HCT116 (cell line): ENCODE data around the gene ZHX3. TPM values are rescaled to one million over a fixed set of nuclear protein-coding genes. Genes with fewer than 3 reads are reported as not detected.

Source experiments
- ATAC-seq: fragments of 200-7000 bp; cut with Tn5 transposase; 2 replicates; pipeline ENCODE4 v1.9.1; 2020; ENCODE audit warnings: mild to moderate bottlenecking, moderate library complexity
- BruUV-seq: library from RNA; stranded (reverse); fragments of 400-500 nt; replicated peaks from 2 replicates; lab custom pipeline; 2021; lab: Mats Ljungman, UMichigan
- CTCF ChIA-PET: fragments of 300-600 bp; sonication (Branson Sonifier 250); formaldehyde crosslinking; loops from one replicate; lab custom pipeline; 2021; ENCODE audit warnings: antibody characterized with exemption; lab: Charles Lee
- POLR2A ChIA-PET: fragments of 300-600, 350-600 bp; sonication (Branson Sonifier 250); formaldehyde crosslinking; loops from one replicate; lab custom pipeline; 2021; ENCODE audit warnings: antibody characterized with exemption; lab: Charles Lee
- RAD21 ChIA-PET, 2 experiments: fragments of 300-600 bp; sonication (Branson Sonifier 250); formaldehyde crosslinking; loops; one replicate each; lab custom pipeline; 2023; ENCODE audit warnings: low total read pairs in 2 of 2; ENCODE audit not compliant: uncharacterized antibody in 2 of 2, unreplicated experiment in 2 of 2, low non-redundant PET in 1 of 2; lab: Charles Lee
- DNase-seq: peaks from one replicate; pipeline ENCODE4 v3.0.0-alpha.2; 2010; ENCODE audit warnings: low read depth, low spot score
- H2AFZ ChIP-seq: fragments of 200-600 bp; shearing (Covaris generic), sonication (generic); 2 replicates; pipeline ENCODE4 v1.6.1; 2017; ENCODE audit warnings: low read depth, mixed run types, mixed read lengths, antibody characterized with exemption, low read length; ENCODE audit not compliant: poor library complexity, severe bottlenecking
- H3K27ac ChIP-seq: 2 replicates; pipeline ENCODE4 v1.5.1; 2012; ENCODE audit warnings: low read depth, low read length
- H3K27me3 ChIP-seq: fragments of 200-600 bp; sonication (generic); 2 replicates; pipeline ENCODE4 v1.6.1; 2016; ENCODE audit warnings: mixed run types, low read length, mixed read lengths; ENCODE audit not compliant: insufficient read depth
- H3K36me3 ChIP-seq, 2 experiments: fragments of 200-500 bp in 1 of 2; fragments of 200-600 bp in 1 of 2; sonication (Bioruptor generic) in 1 of 2; sonication (generic) in 1 of 2; 2 replicates each; pipeline versions ENCODE4 v1.5.1 to v1.6.1; 2014 to 2016; ENCODE audit warnings: low read length in 2 of 2, inconsistent platforms in 1 of 2, mixed read lengths in 1 of 2, mixed run types in 1 of 2; ENCODE audit not compliant: insufficient read depth in 2 of 2, control insufficient read depth in 1 of 2
- H3K4me1 ChIP-seq, 2 experiments: fragments of 200-600 bp in 1 of 2; sonication (generic) in 1 of 2; 2 replicates each; pipeline versions ENCODE4 v1.5.1 to v1.6.1; 2012 to 2017; ENCODE audit warnings: low read length in 2 of 2, inconsistent platforms in 1 of 2, mild to moderate bottlenecking in 1 of 2, mixed read lengths in 1 of 2, mixed run types in 1 of 2, moderate library complexity in 1 of 2; ENCODE audit not compliant: insufficient read depth in 2 of 2, control insufficient read depth in 1 of 2
- H3K4me2 ChIP-seq: fragments of 200-600 bp; sonication (generic); 2 replicates; pipeline ENCODE4 v1.6.1; 2017; ENCODE audit warnings: mixed run types, low read length, mixed read lengths
- H3K4me3 ChIP-seq, 2 experiments: fragments of 200-600 bp in 1 of 2; sonication (generic) in 1 of 2; replicated peaks in 1 of 2; 2 replicates each; pipeline ENCODE4 v1.5.1; 2011 to 2016; ENCODE audit warnings: low read length in 2 of 2, control low read depth in 1 of 2, low read depth in 1 of 2, mild to moderate bottlenecking in 1 of 2, mixed read lengths in 1 of 2, mixed run types in 1 of 2
- H3K79me2 ChIP-seq: fragments of 200-600 bp; sonication (generic); 2 replicates; pipeline ENCODE4 v1.6.1; 2017; ENCODE audit warnings: mild to moderate bottlenecking, mixed run types, low read length, moderate library complexity, mixed read lengths; ENCODE audit not compliant: insufficient read depth
- H3K9ac ChIP-seq: fragments of 200-600 bp; sonication (generic); 2 replicates; pipeline ENCODE4 v1.6.1; 2016; ENCODE audit warnings: low read length, mixed read lengths
- H3K9me2 ChIP-seq: fragments of 200-600 bp; sonication (generic), shearing (Covaris generic); 2 replicates; pipeline ENCODE4 v1.6.1; 2017; ENCODE audit warnings: mixed run types, mild to moderate bottlenecking, moderate library complexity; ENCODE audit not compliant: insufficient read depth
- H3K9me3 ChIP-seq, 2 experiments: fragments of 200-500 bp in 1 of 2; fragments of 200-600 bp in 1 of 2; sonication (Bioruptor generic) in 1 of 2; sonication (generic) in 1 of 2; 2 replicates each; pipeline ENCODE4 v1.6.1; 2014 to 2017; ENCODE audit warnings: low read length in 2 of 2, mixed read lengths in 2 of 2, inconsistent platforms in 1 of 2, low read depth in 1 of 2, mild to moderate bottlenecking in 1 of 2, mixed run types in 1 of 2, moderate library complexity in 1 of 2; ENCODE audit not compliant: control insufficient read depth in 1 of 2, insufficient read depth in 1 of 2
- H4K20me1 ChIP-seq: fragments of 200-600 bp; sonication (generic), shearing (Covaris generic); 2 replicates; pipeline ENCODE4 v1.6.1; 2017; ENCODE audit warnings: mixed run types, mild to moderate bottlenecking, moderate library complexity; ENCODE audit not compliant: insufficient read depth
- CBX3 ChIP-seq: IDR thresholded peaks from 2 replicates; pipeline ENCODE4 v1.6.1; 2012; ENCODE audit warnings: low read depth
- CEBPB ChIP-seq: IDR thresholded peaks from 2 replicates; pipeline ENCODE4 v1.6.1; 2012; ENCODE audit warnings: low read depth
- EGR1 ChIP-seq: IDR thresholded peaks from 2 replicates; pipeline ENCODE4 v1.6.1; 2012; ENCODE audit warnings: low read depth
- ELF1 ChIP-seq: IDR thresholded peaks from 2 replicates; pipeline ENCODE4 v1.6.1; 2012; ENCODE audit warnings: low read depth, borderline replicate concordance
- EZH2 ChIP-seq: fragments of 200-600 bp; sonication (generic); IDR thresholded peaks from 2 replicates; pipeline ENCODE4 v1.6.1; 2017; ENCODE audit warnings: antibody characterized with exemption, mixed run types
- EZH2phosphoT487 ChIP-seq: fragments of 200-600 bp; IDR thresholded peaks from 2 replicates; pipeline ENCODE4 v1.6.1; 2018; ENCODE audit warnings: antibody characterized with exemption, borderline replicate concordance
- FOSL1 ChIP-seq: IDR thresholded peaks from 2 replicates; pipeline ENCODE4 v1.6.1; 2012; ENCODE audit warnings: low read depth
- JUND ChIP-seq: IDR thresholded peaks from 2 replicates; pipeline ENCODE4 v1.6.1; 2012
- POLR2A ChIP-seq: IDR thresholded peaks from 2 replicates; pipeline ENCODE4 v1.7.0; 2011; ENCODE audit warnings: borderline replicate concordance; ENCODE audit not compliant: insufficient read depth, insufficient read length; ENCODE audit errors: extremely low read depth
- POLR2AphosphoS5 ChIP-seq: IDR thresholded peaks from 2 replicates; pipeline ENCODE4 v1.6.1; 2011; ENCODE audit warnings: mild to moderate bottlenecking, low read depth, low read length, moderate library complexity
- RAD21 ChIP-seq: IDR thresholded peaks from 2 replicates; pipeline ENCODE4 v1.6.1; 2012; ENCODE audit warnings: low read depth, mild to moderate bottlenecking
- SIN3A ChIP-seq: IDR thresholded peaks from 2 replicates; pipeline ENCODE4 v1.6.1; 2012; ENCODE audit warnings: low read depth
- SP1 ChIP-seq: IDR thresholded peaks from 2 replicates; pipeline ENCODE4 v1.6.1; 2012; ENCODE audit warnings: low read depth
- SRF ChIP-seq: IDR thresholded peaks from 2 replicates; pipeline ENCODE4 v1.6.1; 2012; ENCODE audit warnings: low read depth
- YY1 ChIP-seq: IDR thresholded peaks from 2 replicates; pipeline ENCODE4 v1.6.1; 2011; ENCODE audit warnings: low read length, low read depth, moderate library complexity, mild to moderate bottlenecking; ENCODE audit not compliant: insufficient replicate concordance; ENCODE audit errors: extremely low read depth
- ZNF274 ChIP-seq: fragments of 200-500 bp; sonication (Bioruptor generic); IDR thresholded peaks from 2 replicates; pipeline ENCODE4 v1.6.1; 2014; ENCODE audit warnings: mild to moderate bottlenecking, low read depth, low read length, inconsistent platforms
- intact Hi-C: fragments of 100-400 bp; cut with micrococcal nuclease; formaldehyde crosslinking; loops from 2 replicates; pipeline ENCODE4 v1.10.0; 2022
- total RNA-seq: library from RNA; stranded (reverse); gene quantifications from one replicate; pipeline ENCODE4 v1.2.1, GENCODE V29; 2021; ENCODE audit not compliant: unreplicated experiment
- TF ChIP-seq, protein P1 (sequence below): IDR thresholded peaks from 2 replicates; pipeline ENCODE4 v1.6.1; 2012
- TF ChIP-seq, protein P2 (sequence below): IDR thresholded peaks from 2 replicates; pipeline ENCODE4 v1.6.1; 2012
- TF ChIP-seq, protein P3 (sequence below), 3 experiments: fragments of 200-600 bp in 1 of 3; sonication (generic) in 1 of 3; IDR thresholded peaks in 2 of 3; conservative IDR thresholded peaks in 1 of 3; 2 replicates each; pipeline ENCODE4 v1.5.1; 2012 to 2017; ENCODE audit warnings: low read depth in 2 of 3, low read length in 2 of 3, antibody characterized with exemption in 1 of 3, borderline replicate concordance in 1 of 3, control low read depth in 1 of 3, mild to moderate bottlenecking in 1 of 3, mixed read lengths in 1 of 3, mixed run types in 1 of 3, moderate library complexity in 1 of 3; ENCODE audit not compliant: insufficient read depth in 1 of 3
- TF ChIP-seq, protein P4 (sequence below): IDR thresholded peaks from 2 replicates; pipeline ENCODE4 v1.6.1; 2012; ENCODE audit warnings: low read depth

The ZHX3 gene
- total RNA-seq, 1 experiment from 2014 or later = 13.3 TPM

DNA sequence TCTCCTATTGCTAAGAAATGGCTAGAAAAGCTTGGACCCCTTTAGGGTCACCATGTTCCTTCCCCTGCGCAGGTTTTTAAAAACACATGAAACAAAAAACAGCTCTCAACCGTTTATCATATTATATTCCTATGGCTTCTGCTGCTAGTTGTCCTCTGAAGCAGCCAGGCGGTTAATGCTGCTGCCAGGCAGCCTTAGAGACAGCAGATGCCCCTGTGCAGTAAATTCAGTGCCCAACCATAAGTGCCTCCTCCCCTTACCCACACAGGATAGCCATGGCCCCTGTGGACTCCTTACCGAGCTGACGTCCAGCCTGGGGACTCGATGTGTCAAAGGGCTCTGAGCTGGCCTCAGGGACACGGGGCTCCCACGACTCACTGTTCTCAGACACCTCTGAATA lies 115.8 kb downstream of the ZHX3 start:
- ChIA-PET POLR2A (no interaction called here), CTCF (no interaction called here), RAD21 (no interaction called here)
- Histone ChIP-seq H3K27me3 (no peaks in the 10 kb centered on the region), H3K27ac (no peak overlapping the region), H3K4me2 (no peak overlapping the region), H3K9me3 (peaks cover 4 to 14% of the 10 kb centered on the region in 2 experiments; a peak in 3 of 4 replicates), H3K36me3 (no peaks in the 10 kb centered on the region), H3K4me1 (no peaks in the 10 kb centered on the region), H2AFZ (no peak overlapping the region), H3K79me2 (no peaks in the 10 kb centered on the region), H3K9me2 (no peaks in the 10 kb centered on the region), H3K4me3 (no peak overlapping the region), H3K9ac (no peak overlapping the region), H4K20me1 (no peaks in the 10 kb centered on the region)
- intact Hi-C loops = no loop called here
- TF ChIP-seq POLR2A (no peak), EZH2 (no peak), YY1 (no peak), JUND (no peak), FOSL1 (no peak), CBX3 (no peak), ELF1 (no peak), SP1 (no peak), RAD21 (no peak), EZH2phosphoT487 (no peak), EGR1 (no peak), POLR2AphosphoS5 (no peak), SRF (no peak), SIN3A (no peak), CEBPB (no peak), ZNF274 (no peak)
- TF ChIP-seq, protein P1, sequence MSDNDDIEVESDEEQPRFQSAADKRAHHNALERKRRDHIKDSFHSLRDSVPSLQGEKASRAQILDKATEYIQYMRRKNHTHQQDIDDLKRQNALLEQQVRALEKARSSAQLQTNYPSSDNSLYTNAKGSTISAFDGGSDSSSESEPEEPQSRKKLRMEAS = no peak
- TF ChIP-seq, protein P2, sequence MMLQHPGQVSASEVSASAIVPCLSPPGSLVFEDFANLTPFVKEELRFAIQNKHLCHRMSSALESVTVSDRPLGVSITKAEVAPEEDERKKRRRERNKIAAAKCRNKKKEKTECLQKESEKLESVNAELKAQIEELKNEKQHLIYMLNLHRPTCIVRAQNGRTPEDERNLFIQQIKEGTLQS = no peak
- TF ChIP-seq, protein P3, sequence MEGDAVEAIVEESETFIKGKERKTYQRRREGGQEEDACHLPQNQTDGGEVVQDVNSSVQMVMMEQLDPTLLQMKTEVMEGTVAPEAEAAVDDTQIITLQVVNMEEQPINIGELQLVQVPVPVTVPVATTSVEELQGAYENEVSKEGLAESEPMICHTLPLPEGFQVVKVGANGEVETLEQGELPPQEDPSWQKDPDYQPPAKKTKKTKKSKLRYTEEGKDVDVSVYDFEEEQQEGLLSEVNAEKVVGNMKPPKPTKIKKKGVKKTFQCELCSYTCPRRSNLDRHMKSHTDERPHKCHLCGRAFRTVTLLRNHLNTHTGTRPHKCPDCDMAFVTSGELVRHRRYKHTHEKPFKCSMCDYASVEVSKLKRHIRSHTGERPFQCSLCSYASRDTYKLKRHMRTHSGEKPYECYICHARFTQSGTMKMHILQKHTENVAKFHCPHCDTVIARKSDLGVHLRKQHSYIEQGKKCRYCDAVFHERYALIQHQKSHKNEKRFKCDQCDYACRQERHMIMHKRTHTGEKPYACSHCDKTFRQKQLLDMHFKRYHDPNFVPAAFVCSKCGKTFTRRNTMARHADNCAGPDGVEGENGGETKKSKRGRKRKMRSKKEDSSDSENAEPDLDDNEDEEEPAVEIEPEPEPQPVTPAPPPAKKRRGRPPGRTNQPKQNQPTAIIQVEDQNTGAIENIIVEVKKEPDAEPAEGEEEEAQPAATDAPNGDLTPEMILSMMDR (IDR thresholded peaks at IDR 0.05 in 2 of 3, conservative IDR thresholded peaks at IDR 0.05 in 1 of 3; ENCODE audit: borderline replicate concordance in 1 of 3, insufficient read depth in 1 of 3, low read depth in 2 of 3, low read length in 2 of 3) = no peak
- TF ChIP-seq, protein P4, sequence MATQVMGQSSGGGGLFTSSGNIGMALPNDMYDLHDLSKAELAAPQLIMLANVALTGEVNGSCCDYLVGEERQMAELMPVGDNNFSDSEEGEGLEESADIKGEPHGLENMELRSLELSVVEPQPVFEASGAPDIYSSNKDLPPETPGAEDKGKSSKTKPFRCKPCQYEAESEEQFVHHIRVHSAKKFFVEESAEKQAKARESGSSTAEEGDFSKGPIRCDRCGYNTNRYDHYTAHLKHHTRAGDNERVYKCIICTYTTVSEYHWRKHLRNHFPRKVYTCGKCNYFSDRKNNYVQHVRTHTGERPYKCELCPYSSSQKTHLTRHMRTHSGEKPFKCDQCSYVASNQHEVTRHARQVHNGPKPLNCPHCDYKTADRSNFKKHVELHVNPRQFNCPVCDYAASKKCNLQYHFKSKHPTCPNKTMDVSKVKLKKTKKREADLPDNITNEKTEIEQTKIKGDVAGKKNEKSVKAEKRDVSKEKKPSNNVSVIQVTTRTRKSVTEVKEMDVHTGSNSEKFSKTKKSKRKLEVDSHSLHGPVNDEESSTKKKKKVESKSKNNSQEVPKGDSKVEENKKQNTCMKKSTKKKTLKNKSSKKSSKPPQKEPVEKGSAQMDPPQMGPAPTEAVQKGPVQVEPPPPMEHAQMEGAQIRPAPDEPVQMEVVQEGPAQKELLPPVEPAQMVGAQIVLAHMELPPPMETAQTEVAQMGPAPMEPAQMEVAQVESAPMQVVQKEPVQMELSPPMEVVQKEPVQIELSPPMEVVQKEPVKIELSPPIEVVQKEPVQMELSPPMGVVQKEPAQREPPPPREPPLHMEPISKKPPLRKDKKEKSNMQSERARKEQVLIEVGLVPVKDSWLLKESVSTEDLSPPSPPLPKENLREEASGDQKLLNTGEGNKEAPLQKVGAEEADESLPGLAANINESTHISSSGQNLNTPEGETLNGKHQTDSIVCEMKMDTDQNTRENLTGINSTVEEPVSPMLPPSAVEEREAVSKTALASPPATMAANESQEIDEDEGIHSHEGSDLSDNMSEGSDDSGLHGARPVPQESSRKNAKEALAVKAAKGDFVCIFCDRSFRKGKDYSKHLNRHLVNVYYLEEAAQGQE = no peak
- no TSS peak for BruUV-seq
- DNase-seq = no peak
- no peak for ATAC-seq
